B cell (primary cell): ENCODE data around the gene NFATC2. TPM values are rescaled to one million over a fixed set of nuclear protein-coding genes. Genes with fewer than 3 reads are reported as not detected.

Source experiments
- ATAC-seq: fragments of 200-7000 bp; cut with Tn5 transposase; one replicate; pipeline ENCODE4 v1.10.0; 2021; ENCODE audit warnings: low read depth, mild to moderate bottlenecking, moderate number of reproducible peaks, moderate library complexity
- CTCF ChIA-PET: fragments of 350-600 bp; sonication (Branson Sonifier 250); formaldehyde crosslinking; loops from one replicate; lab custom pipeline; 2021; ENCODE audit warnings: antibody characterized with exemption, inconsistent platforms; lab: Charles Lee
- POLR2A ChIA-PET: fragments of 350-600 bp; sonication (Branson Sonifier 250); formaldehyde crosslinking; loops from one replicate; lab custom pipeline; 2021; ENCODE audit warnings: antibody characterized with exemption; lab: Charles Lee
- DNase-seq: peaks from one replicate; pipeline ENCODE4 v3.0.0; 2013
- H2AFZ ChIP-seq: 2 replicates; pipeline ENCODE4 v1.6.1; 2012; ENCODE audit warnings: mild to moderate bottlenecking, low read depth, low read length; ENCODE audit not compliant: insufficient read depth, poor library complexity, severe bottlenecking
- H3K27ac ChIP-seq, 2 donors: 1 replicate in 1 of 2; 2 replicates in 1 of 2; pipeline ENCODE4 v1.5.1; 2012 to 2013; ENCODE audit warnings: low read length in 2 of 2, mild to moderate bottlenecking in 2 of 2, moderate library complexity in 1 of 2
- H3K27me3 ChIP-seq, 4 experiments: fragments of 200-600 bp in 1 of 4; sonication (generic) in 1 of 4; replicated peaks in 1 of 4; 1 replicate in 2 of 4; 2 replicates in 2 of 4; pipeline versions ENCODE4 v1.6.1 to v1.7.0; 2013 to 2016; ENCODE audit warnings: low read length in 3 of 4, mild to moderate bottlenecking in 2 of 4, mixed read lengths in 1 of 4, moderate library complexity in 1 of 4; ENCODE audit not compliant: insufficient read depth in 4 of 4, control insufficient read depth in 3 of 4; ENCODE audit errors: control extremely low read depth in 1 of 4
- H3K36me3 ChIP-seq, 2 experiments: replicated peaks in 1 of 2; 1 replicate in 1 of 2; 2 replicates in 1 of 2; pipeline versions ENCODE4 v1.6.1 to v1.7.1; 2013; ENCODE audit warnings: low read length in 1 of 2; ENCODE audit not compliant: insufficient read depth in 2 of 2, control insufficient read depth in 1 of 2; ENCODE audit errors: control extremely low read depth in 1 of 2, extremely low read depth in 1 of 2
- H3K4me1 ChIP-seq, 2 donors: fragments of 200-600 bp in 1 of 2; sonication (generic) in 1 of 2; 1 replicate in 1 of 2; 2 replicates in 1 of 2; pipeline versions ENCODE4 v1.5.1 to v1.6.1; 2013 to 2017; ENCODE audit warnings: low read length in 2 of 2; ENCODE audit not compliant: control insufficient read depth in 2 of 2, insufficient read depth in 2 of 2
- H3K4me2 ChIP-seq: replicated peaks from 2 replicates; pipeline ENCODE3; 2012; ENCODE audit warnings: mild to moderate bottlenecking, low read depth, low read length; ENCODE audit not compliant: poor library complexity, severe bottlenecking
- H3K4me3 ChIP-seq, 5 experiments: fragments of 200-600 bp in 1 of 5; sonication (generic) in 1 of 5; 1 replicate in 3 of 5; 2 replicates in 2 of 5; pipeline versions ENCODE4 v1.5.1 to v1.7.0; 2011 to 2016; ENCODE audit warnings: low read length in 4 of 5, mild to moderate bottlenecking in 4 of 5, low read depth in 2 of 5, control low read depth in 1 of 5, moderate library complexity in 1 of 5; ENCODE audit not compliant: insufficient read depth in 1 of 5; ENCODE audit errors: control extremely low read depth in 1 of 5, extremely low read depth in 1 of 5
- H3K79me2 ChIP-seq: fragments of 200-600 bp; sonication (generic); one replicate; pipeline ENCODE4 v1.6.0; 2016; ENCODE audit warnings: low read length; ENCODE audit not compliant: control insufficient read depth, insufficient read depth
- H3K9ac ChIP-seq: fragments of 200-600 bp; sonication (generic); 2 replicates; pipeline ENCODE4 v1.6.1; 2017; ENCODE audit warnings: mild to moderate bottlenecking, low read length, moderate library complexity
- H3K9me3 ChIP-seq, 3 donors: one replicate each; pipeline versions ENCODE4 v1.6.1 to v1.7.1; 2013; ENCODE audit warnings: low read length in 2 of 3; ENCODE audit not compliant: control insufficient read depth in 2 of 3, insufficient read depth in 1 of 3; ENCODE audit errors: control extremely low read depth in 1 of 3
- H4K20me1 ChIP-seq: 2 replicates; pipeline ENCODE4 v1.6.0; 2012; ENCODE audit warnings: mild to moderate bottlenecking, low read length; ENCODE audit not compliant: insufficient read depth, control insufficient read depth, poor library complexity, severe bottlenecking
- H3K27ac Mint-ChIP-seq: one replicate; pipeline ENCODE4 v1.8.0; 2021; ENCODE audit warnings: mixed read lengths
- H3K27me3 Mint-ChIP-seq: one replicate; pipeline ENCODE4 v1.8.0; 2021; ENCODE audit warnings: mixed read lengths
- H3K4me1 Mint-ChIP-seq: one replicate; pipeline ENCODE4 v1.8.0; 2021; ENCODE audit warnings: mixed read lengths
- H3K4me3 Mint-ChIP-seq: one replicate; pipeline ENCODE4 v1.8.0; 2021; ENCODE audit warnings: mixed read lengths
- H3K9me3 Mint-ChIP-seq: one replicate; pipeline ENCODE4 v1.8.0; 2022; ENCODE audit warnings: mixed read lengths; ENCODE audit not compliant: insufficient read depth
- EZH2 ChIP-seq: IDR thresholded peaks from 2 replicates; pipeline ENCODE4 v1.6.1; 2012; ENCODE audit warnings: borderline replicate concordance, low read depth, mild to moderate bottlenecking, moderate library complexity, low read length; ENCODE audit not compliant: insufficient read depth, poor library complexity, severe bottlenecking
- WGBS: methylation state at CpG from one replicate; pipeline ENCODE4 v1.1.5; 2013; ENCODE audit warnings: missing lambda C conversion rate; ENCODE audit not compliant: insufficient coverage; 5-methylcytosine and 5-hydroxymethylcytosine counted together
- intact Hi-C: fragments of 100-400 bp; cut with micrococcal nuclease; formaldehyde crosslinking; loops from one replicate; pipeline ENCODE4 v1.10.0; 2022
- polyA plus RNA-seq: library from polyadenylated mRNA; depleted of rRNA; stranded (reverse); fragments of >200 nt; gene quantifications from 2 replicates; pipeline ENCODE4 v1.2.3, GENCODE V29; 2012
- total RNA-seq, 2 donors: library from RNA; stranded (reverse); fragments of 120-200 nt in 1 of 2; gene quantifications; 1 replicate in 1 of 2; 2 replicates in 1 of 2; pipeline versions ENCODE4 v1.2.3 to v1.2.4, GENCODE V29; 2013 to 2022
- TF ChIP-seq, protein P1 (sequence below): fragments of 200-600 bp; IDR thresholded peaks from one replicate; pipeline ENCODE4 v1.8.0; 2022; ENCODE audit warnings: antibody characterized with exemption, mild to moderate bottlenecking

NFATC2 gene
- total and polyA plus RNA-seq, 2 donors (not counting 1 experiment from before 2014, with no cell fraction given) = 10.1 to 38.0 TPM

DNA sequence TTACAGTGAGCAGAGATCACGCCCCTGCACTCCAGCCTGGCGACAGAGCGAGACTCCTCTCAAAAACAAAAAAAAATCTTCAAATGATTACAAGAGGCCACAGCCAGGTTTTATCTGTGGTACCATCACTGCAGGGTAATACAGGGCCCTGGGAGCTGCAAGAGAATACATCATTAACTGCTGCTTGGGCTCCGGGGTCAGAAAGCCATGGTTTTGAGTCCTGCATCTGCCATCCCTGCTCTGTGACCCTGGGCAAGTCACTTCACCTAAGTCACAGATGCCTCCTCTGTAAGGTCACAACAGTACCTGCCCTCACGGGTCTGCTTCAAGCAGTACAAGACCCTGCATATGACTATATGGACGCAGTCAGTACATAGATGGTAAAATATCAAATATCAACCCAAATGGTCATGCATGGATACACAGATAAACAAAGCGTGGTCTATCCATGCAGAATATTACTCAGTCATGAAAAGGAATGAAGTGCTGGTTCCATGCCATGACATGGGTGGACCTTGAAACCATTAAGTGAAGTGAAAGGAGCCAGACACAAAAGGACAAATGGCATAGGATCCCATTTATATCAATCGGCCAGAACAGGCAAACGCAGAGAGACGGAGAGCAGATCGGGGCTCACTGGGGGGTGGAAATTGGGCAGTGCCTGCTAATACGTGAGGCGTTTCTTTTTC lies 83.6 kb downstream of the NFATC2 start:
- Histone ChIP-seq H3K4me3 (no peak overlapping the region), H4K20me1 (peaks cover 42% of the 10 kb centered on the region), H3K79me2 (peaks cover 25% of the 10 kb centered on the region), H3K27ac (no peak overlapping the region), H3K27me3 (no peaks in the 10 kb centered on the region), H3K36me3 (peaks cover 0 to 52% of the 10 kb centered on the region in 2 experiments), H3K4me1 (peaks cover 43 to 53% of the 10 kb centered on the region in 2 donors), H3K9ac (no peak overlapping the region), H3K4me2 (no peak overlapping the region), H2AFZ (no peak overlapping the region), H3K9me3 (peaks cover 0 to 20% (median 5%) of the 10 kb centered on the region in 3 donors)
- no peak overlapping the region for H3K4me3 Mint-ChIP-seq
- H3K27me3 Mint-ChIP-seq = no peaks in the 10 kb centered on the region
- H3K4me1 Mint-ChIP-seq = peaks cover 51% of the 10 kb centered on the region
- intact Hi-C loops = no loop called here
- TF ChIP-seq, protein P1, sequence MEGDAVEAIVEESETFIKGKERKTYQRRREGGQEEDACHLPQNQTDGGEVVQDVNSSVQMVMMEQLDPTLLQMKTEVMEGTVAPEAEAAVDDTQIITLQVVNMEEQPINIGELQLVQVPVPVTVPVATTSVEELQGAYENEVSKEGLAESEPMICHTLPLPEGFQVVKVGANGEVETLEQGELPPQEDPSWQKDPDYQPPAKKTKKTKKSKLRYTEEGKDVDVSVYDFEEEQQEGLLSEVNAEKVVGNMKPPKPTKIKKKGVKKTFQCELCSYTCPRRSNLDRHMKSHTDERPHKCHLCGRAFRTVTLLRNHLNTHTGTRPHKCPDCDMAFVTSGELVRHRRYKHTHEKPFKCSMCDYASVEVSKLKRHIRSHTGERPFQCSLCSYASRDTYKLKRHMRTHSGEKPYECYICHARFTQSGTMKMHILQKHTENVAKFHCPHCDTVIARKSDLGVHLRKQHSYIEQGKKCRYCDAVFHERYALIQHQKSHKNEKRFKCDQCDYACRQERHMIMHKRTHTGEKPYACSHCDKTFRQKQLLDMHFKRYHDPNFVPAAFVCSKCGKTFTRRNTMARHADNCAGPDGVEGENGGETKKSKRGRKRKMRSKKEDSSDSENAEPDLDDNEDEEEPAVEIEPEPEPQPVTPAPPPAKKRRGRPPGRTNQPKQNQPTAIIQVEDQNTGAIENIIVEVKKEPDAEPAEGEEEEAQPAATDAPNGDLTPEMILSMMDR = no peak
- no peak for TF ChIP-seq EZH2
- ChIA-PET CTCF (interaction anchor here (0.7 to 1.8 kb wide), 2 partner anchors 82 kb away, joined by 3 to 4 read pairs; no protein-coding TSS in a partner anchor), POLR2A (no interaction called here)
- no peak for ATAC-seq
- WGBS = 97% methylated on average over 12 of the region's 13 CpGs
- no peak overlapping the region for H3K27ac Mint-ChIP-seq
- DNase-seq = no peak
- H3K9me3 Mint-ChIP-seq = peaks cover 3% of the 10 kb centered on the region

DNA sequence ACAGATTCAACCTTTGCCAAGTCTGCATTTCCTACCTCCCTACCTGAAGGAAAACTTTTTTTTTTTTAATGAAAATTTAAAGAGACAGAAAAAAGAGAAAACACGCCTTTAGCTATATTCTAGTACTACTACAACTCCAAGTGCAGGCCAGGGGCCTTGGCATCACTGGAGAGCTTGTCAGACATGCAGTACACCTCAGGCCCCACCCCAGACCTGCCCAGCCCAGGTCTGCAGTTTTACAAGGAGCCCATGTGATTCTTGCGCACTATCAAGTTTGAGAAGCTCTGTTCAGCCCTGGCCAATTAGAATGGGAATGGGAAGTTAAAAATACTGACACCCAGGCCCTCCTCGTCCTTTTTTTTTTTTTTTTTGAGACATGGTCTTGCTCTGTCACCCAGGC lies 85.0 kb downstream of the NFATC2 start:
- intact Hi-C loops = no loop called here
- no peak for TF ChIP-seq EZH2
- TF ChIP-seq, protein P1 = no peak
- Histone ChIP-seq H3K4me2 (peak overlapping the region; percentile 65), H3K27me3 (no peaks in the 10 kb centered on the region), H3K9me3 (peaks cover 0 to 20% (median 5%) of the 10 kb centered on the region in 3 donors), H3K27ac (no peak overlapping the region), H4K20me1 (peaks cover 42% of the 10 kb centered on the region), H3K4me1 (peaks cover 43 to 53% of the 10 kb centered on the region in 2 donors), H3K36me3 (peaks cover 0 to 52% of the 10 kb centered on the region in 2 experiments), H3K4me3 (no peak overlapping the region), H2AFZ (no peak overlapping the region), H3K9ac (no peak overlapping the region), H3K79me2 (peaks cover 25% of the 10 kb centered on the region)
- Mint-ChIP-seq H3K27ac (peak overlapping the region; percentile 56), H3K4me3 (peak overlapping the region; percentile 64), H3K9me3 (peaks cover 3% of the 10 kb centered on the region), H3K4me1 (peaks cover 47% of the 10 kb centered on the region), H3K27me3 (no peaks in the 10 kb centered on the region)
- ATAC-seq (no peak), DNase-seq (peak; percentile 15)
- POLR2A ChIA-PET = interaction anchor here (0.6 to 1.4 kb wide), 3 partner anchors 14 to 85 kb away, joined by 3 to 4 read pairs (median 3); partner anchors contain the start of gene NFATC2
- CTCF ChIA-PET = interaction anchor here (0.6 to 2.3 kb wide), 11 partner anchors 9 to 470 kb away, joined by 3 to 11 read pairs (median 4); no protein-coding TSS in a partner anchor
- no CpG with 5 or more reads among the region's 3 CpGs for WGBS
